KOPT-K1 (cell line): ENCODE data around the gene E2F7.

Experiments used
- H3K27ac ChIP-seq: fragments of 200-600 bp; sonication (generic); 2 replicates; pipeline ENCODE4 v1.5.1; 2016; ENCODE audit warnings: antibody characterized with exemption, mild to moderate bottlenecking, low read depth, low read length; ENCODE audit not compliant: poor library complexity, severe bottlenecking
- H3K36me3 ChIP-seq: fragments of 200-600 bp; sonication (generic); 2 replicates; pipeline ENCODE4 v1.5.1; 2017; ENCODE audit warnings: antibody characterized with exemption, mild to moderate bottlenecking, low read length, moderate library complexity; ENCODE audit not compliant: insufficient read depth
- H3K9me3 ChIP-seq: fragments of 200-600 bp; sonication (generic); 2 replicates; pipeline ENCODE4 v1.5.1; 2017; ENCODE audit warnings: antibody characterized with exemption, low read length, mild to moderate bottlenecking; ENCODE audit not compliant: insufficient read depth, poor library complexity, severe bottlenecking

Gene E2F7

DNA sequence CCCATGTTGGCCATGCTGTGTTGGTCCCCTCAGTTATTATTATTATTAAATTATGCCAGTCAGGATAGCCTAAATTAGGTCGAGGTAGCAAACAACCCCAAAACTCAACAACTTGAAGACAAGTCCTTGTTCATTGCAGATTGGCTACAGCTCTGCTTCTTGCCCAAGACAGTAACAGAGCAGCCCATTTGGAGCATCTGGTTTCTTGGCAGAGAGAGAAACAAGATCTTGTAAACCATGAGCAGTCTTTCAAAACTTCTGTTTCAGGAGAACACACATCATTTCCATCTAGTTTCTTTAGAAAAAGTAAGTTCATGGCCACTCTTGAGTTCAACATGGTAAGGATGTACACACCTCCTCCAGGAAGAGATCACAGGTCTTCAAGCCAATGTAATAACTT lies 52.3 kb downstream of the E2F7 start:
- no peaks in the 10 kb centered on the region for H3K9me3 ChIP-seq
- H3K36me3 ChIP-seq: peaks cover 16% of the 10 kb centered on the region; the same call in 1 of the 2 replicates
- no peak overlapping the region for H3K27ac ChIP-seq

DNA sequence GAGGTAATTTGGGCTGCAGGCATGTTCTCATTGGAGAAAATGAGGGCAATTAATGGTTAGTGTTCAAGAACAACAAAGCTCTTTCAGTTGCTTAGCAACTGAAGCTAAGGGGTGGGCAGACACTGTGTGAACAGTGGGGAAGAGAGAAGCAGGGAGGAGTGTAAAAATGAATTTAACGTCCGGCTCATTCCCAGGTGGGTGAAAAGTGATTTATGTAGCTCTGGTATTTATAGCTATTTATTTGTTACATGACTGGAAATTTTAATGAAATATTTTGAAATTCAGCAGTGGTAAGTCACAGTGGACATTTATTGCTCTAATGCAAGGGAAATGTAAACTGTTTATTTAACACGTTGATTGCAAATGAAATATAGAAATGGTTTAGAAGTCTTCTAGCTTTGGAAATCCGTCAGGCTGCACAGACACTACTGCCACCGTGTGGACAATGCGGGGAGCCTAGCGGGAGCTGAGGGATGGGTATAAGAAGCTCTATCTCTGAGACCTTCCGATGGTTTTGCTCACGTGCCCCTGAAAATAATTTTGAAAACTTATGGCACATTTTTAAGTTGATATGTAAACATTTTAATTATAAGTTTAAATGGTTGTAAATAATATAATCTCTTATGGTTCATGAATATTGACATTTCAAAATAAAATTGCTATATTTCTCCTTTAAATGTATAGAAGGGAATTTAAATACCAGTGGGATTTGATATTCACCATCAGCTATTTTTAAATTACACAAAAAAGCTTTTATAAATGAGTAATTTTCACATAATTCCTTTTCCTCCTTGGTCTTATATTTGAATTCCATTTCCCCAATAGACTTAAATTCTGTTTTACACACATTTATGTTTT lies 54.4 kb downstream of the E2F7 start:
- H3K36me3 ChIP-seq: no peaks in the 10 kb centered on the region
- no peaks in the 10 kb centered on the region for H3K9me3 ChIP-seq
- no peak overlapping the region for H3K27ac ChIP-seq

DNA sequence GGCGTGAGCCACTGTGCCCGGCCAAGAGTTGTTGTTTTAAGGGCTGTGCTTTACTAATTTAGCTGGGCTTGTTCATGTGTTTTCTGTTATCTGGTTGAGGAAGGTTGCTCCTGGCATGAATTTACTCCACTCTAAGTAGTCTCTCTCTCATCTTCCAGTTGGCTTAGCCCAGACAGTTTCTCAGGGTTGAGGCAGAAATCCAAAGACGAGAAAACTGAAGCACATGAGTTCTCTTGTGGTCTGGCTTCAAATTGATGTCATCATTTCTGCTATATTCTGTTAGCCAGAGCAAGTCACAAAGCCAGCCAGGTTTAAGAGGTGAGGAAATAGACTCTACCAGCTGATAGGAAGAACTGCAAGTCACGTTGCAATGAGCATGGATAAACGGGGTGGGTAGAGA lies 57.9 kb downstream of the E2F7 start:
- Histone ChIP-seq H3K36me3 (no peaks in the 10 kb centered on the region), H3K9me3 (no peaks in the 10 kb centered on the region), H3K27ac (no peak overlapping the region)

DNA sequence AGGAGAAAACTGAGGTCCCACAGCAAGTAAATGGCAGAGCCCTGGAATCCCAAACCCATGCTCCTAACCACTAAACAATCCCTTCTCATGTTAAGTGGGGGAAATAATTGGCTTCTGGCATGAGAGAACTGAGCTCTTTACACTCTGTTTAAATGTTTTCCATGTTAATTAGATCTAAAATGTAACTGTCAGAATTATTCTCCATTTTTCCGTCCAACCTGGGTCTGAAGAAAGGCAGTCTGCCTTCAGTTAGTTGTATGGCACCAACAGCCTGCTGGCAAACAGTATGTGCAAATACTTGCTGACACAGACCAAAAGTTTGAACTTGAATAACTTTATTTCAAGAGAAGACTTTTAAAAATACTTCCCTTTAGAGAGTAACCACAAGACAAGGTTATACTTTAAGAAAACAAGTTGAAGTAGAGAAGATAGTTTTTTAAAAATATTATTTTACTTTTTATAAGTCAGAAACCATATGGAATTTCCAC lies 59.7 kb downstream of the E2F7 start:
- Histone ChIP-seq H3K9me3 (no peaks in the 10 kb centered on the region), H3K36me3 (no peaks in the 10 kb centered on the region), H3K27ac (no peak overlapping the region)

DNA sequence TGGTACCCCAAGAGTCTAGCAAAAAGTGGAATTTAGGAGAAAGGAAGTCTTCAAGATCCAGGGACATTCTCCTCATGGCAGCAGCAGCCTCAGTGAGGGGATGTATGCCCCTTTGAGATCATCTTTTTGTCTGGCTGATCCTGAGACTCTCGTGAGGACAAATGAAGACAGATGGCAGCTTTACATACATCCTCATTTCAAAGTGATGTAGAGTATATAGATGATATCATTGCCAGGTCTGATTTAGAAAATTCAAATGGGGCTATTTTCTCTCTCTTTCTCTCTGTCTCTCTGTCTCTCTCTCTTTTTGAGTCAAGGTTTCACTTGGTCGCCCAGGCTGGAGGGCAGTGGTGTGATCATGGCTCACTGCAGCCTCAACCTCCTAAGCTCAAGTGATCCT lies 61.5 kb downstream of the E2F7 start:
- H3K27ac ChIP-seq: no peak overlapping the region
- H3K9me3 ChIP-seq: no peaks in the 10 kb centered on the region
- H3K36me3 ChIP-seq: no peaks in the 10 kb centered on the region

DNA sequence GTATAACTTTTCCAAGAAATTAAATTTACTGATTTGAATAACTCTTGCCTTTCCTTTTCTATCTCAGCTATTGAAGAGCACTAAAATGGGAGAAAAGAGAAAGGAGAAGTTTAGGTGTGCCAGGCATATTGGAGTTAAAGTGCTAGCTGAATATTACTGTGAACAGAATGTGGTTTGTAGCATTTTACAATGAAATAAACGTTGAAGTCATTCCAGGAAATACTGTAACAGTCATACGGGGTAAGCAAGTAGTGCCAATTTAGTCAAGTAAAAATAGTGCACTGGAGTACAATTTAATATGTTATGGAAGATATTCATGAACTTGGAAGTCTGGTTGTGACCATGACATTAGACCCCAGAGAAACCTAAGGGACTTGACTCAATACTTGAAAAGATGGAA lies 62.1 kb downstream of the E2F7 start:
- Histone ChIP-seq H3K36me3 (no peaks in the 10 kb centered on the region), H3K9me3 (no peaks in the 10 kb centered on the region)

DNA sequence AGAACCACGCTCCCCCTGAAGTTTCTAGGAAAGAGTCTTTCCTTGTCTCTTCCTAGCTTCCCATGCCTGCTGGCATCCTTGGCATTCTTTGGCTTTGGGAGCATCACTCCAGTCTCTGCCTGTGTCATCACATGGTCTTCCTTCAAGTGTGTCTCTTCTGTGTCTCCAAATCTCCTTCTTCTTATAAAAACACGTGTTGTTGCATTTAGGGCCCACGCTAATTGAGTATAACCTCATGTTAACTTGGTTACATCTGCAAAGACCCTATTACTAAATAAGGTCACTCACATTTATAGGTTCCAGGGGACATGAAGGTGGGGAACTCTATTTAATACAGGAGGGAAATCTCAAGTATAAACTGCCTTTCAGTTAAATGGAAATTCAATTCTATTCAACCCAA lies 63.0 kb downstream of the E2F7 start:
- no peak overlapping the region for H3K27ac ChIP-seq
- H3K36me3 ChIP-seq: no peaks in the 10 kb centered on the region
- H3K9me3 ChIP-seq: no peaks in the 10 kb centered on the region

More for the DNA sequence above, 62.1 kb downstream of the E2F7 start:
- no peak overlapping the region for H3K27ac ChIP-seq

DNA sequence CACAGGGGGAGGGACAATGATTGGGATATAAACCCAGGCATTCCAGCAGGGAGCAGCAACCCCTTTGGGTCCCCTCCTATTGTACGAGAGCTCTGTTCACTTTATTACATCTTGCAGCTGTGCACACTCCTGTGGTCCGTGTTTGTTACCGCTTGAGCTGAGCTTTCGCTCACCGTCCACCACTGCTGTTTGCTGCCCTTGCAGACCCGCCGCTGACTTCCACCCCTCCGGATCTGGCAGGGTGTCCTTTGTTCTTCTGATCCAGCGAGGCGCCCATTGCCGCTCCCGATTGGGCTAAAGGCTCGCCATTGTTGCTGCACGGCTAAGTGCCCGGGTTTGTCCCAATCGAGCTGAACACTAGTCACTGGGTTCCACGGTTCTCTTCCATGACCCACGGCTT lies 64.1 kb downstream of the E2F7 start:
- H3K9me3 ChIP-seq: no peaks in the 10 kb centered on the region
- H3K27ac ChIP-seq: no peak overlapping the region
- H3K36me3 ChIP-seq: no peaks in the 10 kb centered on the region

DNA sequence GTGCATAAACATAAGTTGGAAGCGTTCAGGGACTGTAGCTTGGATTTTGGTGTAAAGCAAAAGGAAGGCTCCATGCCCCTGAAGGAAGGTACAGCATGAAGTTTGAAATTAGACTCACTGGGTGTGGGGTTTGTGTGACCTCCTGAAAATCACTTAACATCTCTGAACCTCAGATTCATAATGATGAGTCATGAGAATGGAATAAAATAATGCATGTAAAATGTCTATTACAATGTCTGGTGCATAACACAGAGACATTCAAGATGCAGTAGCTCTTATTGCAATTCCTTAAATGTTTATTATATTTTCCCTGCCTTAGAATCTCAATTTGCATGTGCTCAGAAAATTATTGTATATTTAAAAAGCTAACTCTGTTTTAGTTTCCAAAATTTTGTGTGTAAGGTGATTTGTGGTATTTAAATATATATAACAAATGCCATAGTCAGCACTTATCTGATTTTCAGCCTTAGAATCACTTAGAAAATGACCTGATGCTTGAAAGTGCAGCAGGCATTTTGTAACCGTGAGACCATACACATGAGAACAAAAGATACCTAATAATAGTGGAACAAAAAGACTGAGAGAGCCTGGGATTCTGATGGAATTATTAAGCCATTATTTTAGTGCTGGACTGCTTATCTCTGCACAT lies 66.3 kb downstream of the E2F7 start:
- Histone ChIP-seq H3K27ac (no peak overlapping the region), H3K36me3 (no peaks in the 10 kb centered on the region), H3K9me3 (no peaks in the 10 kb centered on the region)

DNA sequence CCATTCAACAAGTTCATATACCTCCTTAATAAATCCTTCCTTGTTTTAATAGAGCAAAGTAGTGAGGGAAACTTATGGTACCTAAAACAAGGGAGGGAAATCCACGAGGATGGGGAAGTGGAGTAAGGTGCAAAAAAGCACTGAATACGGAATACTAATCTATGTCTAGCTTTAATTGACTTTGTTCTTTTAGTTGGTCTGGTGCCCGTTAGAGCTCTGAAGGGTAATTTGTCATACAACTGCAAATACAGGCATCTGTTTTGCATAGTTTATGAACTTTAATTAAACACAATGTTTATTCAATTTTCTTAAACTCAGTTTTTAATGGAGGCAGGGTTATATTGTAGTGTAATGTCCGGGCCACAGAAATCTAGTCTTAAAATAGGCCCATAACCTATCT lies 67.0 kb downstream of the E2F7 start:
- Histone ChIP-seq H3K36me3 (no peaks in the 10 kb centered on the region), H3K27ac (no peak overlapping the region), H3K9me3 (no peaks in the 10 kb centered on the region)

DNA sequence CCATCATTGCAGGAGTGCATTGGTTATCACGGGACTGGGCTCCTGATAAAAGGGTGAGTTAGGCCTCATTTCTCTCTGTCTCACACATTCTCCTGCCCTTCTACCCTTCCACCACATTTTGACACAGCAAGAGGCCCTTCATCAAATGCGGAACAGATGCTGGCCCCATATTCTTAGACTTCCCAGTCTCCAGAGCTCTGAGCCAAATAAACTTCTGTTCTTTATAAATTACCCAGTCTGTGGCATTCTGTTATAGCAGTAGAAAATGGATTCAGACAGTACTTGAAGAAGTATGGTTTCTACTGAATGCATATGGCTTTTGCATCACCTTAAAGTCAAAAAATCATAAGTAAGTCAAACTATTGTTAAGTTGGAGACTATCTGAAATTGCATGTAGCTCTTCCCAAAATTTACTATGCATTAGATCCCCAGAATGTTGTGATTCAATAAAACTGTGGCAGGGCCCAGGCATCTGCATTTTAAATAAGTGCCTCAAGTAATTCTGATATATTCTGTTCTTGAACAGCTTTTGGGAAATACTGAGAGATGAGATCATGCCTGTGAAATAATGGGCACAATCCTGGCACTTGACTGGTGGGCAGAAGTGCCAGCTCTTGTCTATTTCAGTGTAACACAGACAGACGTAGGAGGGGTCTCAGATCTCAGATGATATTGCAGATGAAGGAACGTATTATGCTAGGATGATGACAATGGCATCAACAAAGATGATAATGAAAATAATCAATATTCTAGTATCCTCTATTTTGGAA lies 68.2 kb downstream of the E2F7 start:
- H3K36me3 ChIP-seq: no peaks in the 10 kb centered on the region
- no peaks in the 10 kb centered on the region for H3K9me3 ChIP-seq
- H3K27ac ChIP-seq: no peak overlapping the region

DNA sequence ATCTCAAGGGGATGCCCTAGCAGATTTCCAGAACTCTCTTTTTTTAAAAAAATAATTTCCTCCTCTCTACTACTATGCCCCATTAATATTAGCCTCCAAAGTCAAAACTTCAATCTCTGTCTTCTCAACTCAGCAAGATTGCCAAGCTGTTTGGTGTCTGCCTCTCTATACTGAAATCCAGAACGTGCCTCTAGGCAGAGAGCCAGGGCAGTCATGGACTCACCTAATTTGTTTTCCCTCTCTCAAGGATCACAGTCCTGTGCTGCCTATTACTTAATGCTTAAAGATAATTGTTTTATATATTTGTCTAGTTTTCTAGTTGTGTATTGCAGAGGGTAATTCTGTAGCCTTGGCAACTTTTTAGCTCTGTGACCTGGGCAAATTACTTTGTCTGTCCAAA lies 74.7 kb downstream of the E2F7 start:
- H3K36me3 ChIP-seq: no peaks in the 10 kb centered on the region
- peaks cover 4% of the 10 kb centered on the region for H3K9me3 ChIP-seq
- no peak overlapping the region for H3K27ac ChIP-seq

DNA sequence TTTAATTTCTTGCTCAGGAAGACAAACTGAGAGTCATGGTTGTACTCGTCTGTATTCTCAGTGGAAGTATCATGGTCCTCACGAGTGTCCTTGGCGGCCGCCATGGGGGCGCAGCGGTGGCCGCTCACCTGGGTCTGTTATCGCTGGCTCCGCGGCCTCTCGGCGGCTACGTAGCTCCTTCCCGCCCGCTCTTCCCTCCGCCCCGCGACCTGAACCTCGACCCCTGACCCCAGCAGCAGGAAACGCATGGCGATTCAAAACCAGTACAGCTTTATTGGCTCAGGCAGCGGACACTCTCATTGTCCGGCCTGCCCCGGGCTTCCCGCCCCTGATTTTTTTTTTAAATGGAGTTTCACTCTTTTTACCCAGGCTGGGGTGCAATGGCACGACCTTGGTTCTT lies 80.8 kb downstream of the E2F7 start:
- Histone ChIP-seq H3K36me3 (no peaks in the 10 kb centered on the region), H3K9me3 (peaks cover 31% of the 10 kb centered on the region), H3K27ac (no peak overlapping the region)

DNA sequence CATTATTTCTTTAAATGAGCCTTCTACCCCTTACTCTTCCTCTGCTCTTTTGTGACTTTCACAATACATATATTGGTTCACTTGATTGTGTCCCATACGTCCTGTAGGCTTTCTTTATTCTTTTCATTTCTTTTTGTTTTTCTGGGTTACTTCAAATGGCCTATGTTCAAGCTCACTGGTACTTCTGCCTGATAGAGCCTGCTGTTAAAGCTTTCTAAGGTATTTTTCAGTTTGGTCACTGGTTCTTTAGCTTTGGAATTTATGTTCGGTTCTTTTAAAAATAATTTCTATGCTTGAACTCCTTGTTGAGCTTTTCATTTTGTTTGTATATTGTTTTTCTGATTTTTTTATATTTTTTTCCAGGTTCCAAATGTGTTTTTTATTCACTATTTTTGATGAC lies 81.9 kb downstream of the E2F7 start:
- no peaks in the 10 kb centered on the region for H3K36me3 ChIP-seq
- peaks cover 31% of the 10 kb centered on the region for H3K9me3 ChIP-seq
- no peak overlapping the region for H3K27ac ChIP-seq

DNA sequence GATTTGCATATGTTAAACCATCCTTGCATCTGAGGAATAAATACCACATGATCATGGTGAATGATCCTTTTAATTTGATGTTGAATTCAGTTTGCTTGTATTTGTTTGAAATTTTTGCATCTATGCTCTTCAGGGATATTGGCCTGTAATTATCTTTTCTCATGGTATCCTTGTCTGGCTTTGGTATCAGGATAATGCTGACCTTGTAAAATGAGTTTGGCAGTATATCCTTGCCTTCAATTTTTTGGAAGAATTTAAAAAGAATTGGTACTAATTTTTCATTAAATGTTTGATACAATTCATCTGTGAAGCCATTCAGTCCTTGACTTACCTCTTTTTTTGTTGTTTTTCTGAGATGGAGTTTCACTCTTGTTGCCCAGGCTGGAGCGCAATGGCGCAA lies 85.2 kb downstream of the E2F7 start:
- Histone ChIP-seq H3K9me3 (peaks cover 31% of the 10 kb centered on the region), H3K27ac (no peak overlapping the region), H3K36me3 (no peaks in the 10 kb centered on the region)
